ENCODE results near the gene CAPRIN2. TPM values are rescaled to one million over a fixed set of nuclear protein-coding genes. Genes with fewer than 3 reads are reported as not detected.

Gene CAPRIN2
- total RNA-seq, 1 experiment from 2014 or later: 123 TPM

DNA sequence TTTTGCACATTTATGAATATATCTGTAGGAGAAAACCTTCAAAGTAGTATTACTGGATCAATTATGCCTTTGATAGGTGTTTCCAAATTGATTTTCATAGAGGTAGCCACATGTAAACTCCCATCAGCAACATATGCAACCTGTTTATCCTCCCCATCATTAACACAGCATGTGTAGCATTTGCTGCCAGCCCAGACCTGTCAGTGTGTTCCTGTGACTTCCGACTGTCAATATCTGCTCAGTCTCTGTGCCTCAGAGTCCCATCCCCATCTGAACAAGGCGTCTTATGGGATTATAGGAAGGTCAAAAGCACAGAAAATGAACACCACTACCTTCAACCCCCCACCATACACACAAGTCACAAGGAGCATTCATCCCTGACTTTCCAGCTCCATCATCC, 9.5 kb upstream of the CAPRIN2 start:
- H4K8ac ChIP-seq (replicated peaks; ENCODE audit: insufficient read length, low read depth, low read length): no peak overlapping the region
- peaks cover 5 to 7% of the 10 kb centered on the region in 2 experiments; a peak in 3 of 5 replicates for H3K9me3 Mint-ChIP-seq
- H4K20me1 ChIP-seq (ENCODE audit: control insufficient read depth, insufficient read depth, insufficient read length): no peaks in the 10 kb centered on the region
- H3K79me2 ChIP-seq (ENCODE audit: insufficient read depth, low read length): no peaks in the 10 kb centered on the region; the same call in 1 of the 2 replicates
- no peaks in the 10 kb centered on the region; the same call in 1 of the 2 replicates for H3K4me1 ChIP-seq (ENCODE audit: insufficient read depth, low read length)
- H3T11ph ChIP-seq (ENCODE audit: low read length): no peak overlapping the region
- no peak overlapping the region for H4K91ac ChIP-seq (ENCODE audit: insufficient read length, low read depth, low read length)
- no peak overlapping the region for H3K4me2 ChIP-seq (ENCODE audit: insufficient read depth, insufficient read length, low read length)
- no peak overlapping the region for H2BK12ac ChIP-seq (ENCODE audit: insufficient read length, low read depth, low read length)
- no peaks in the 10 kb centered on the region for H3K27me3 Mint-ChIP-seq (ENCODE audit: low read depth)
- peaks cover 0 to 7% (median 4%) of the 10 kb centered on the region in 3 experiments; a peak in 1 of 7 replicates for H3K36me3 Mint-ChIP-seq (ENCODE audit: insufficient read depth in 1 of 3, low read depth in 3 of 3)
- H3K14ac ChIP-seq (ENCODE audit: insufficient read depth, low read length): no peak overlapping the region
- H2BK20ac ChIP-seq (ENCODE audit: low read depth, low read length, poor library complexity, severe bottlenecking): no peak overlapping the region
- no peak for DNase-seq
- peaks cover 0 to 15% of the 10 kb centered on the region in 2 experiments; a peak in 3 of 4 replicates for H3K4me1 Mint-ChIP-seq
- no peaks in the 10 kb centered on the region for H3K27me3 ChIP-seq (ENCODE audit: insufficient read depth, low read length)
- TF ChIP-seq CTCF (conservative IDR thresholded peaks at IDR 0.05): no peak
- no peak overlapping the region for H3K4ac ChIP-seq (ENCODE audit: low read depth, low read length)
- no peaks in the 10 kb centered on the region for H3K79me1 ChIP-seq (ENCODE audit: insufficient read depth, low read depth, low read length, poor library complexity, severe bottlenecking)
- no peak overlapping the region for H3K56ac ChIP-seq (ENCODE audit: insufficient read length, low read depth, low read length)
- WGBS (ENCODE audit: extremely low coverage, insufficient read length, low lambda C conversion rate): no CpG with 5 or more reads among the region's 2 CpGs
- no peaks in the 10 kb centered on the region for H3K9me3 ChIP-seq (ENCODE audit: control insufficient read depth, low read depth, low read length)
- no peak overlapping the region for H2BK5ac ChIP-seq (ENCODE audit: insufficient read length, low read length)
- H3K27ac Mint-ChIP-seq: no peak overlapping the region
- H3K23ac ChIP-seq (ENCODE audit: insufficient read length, low read depth, low read length): no peak overlapping the region
- no peak overlapping the region for H2AFZ ChIP-seq (ENCODE audit: low read length)
- no peak overlapping the region for H2BK120ac ChIP-seq (ENCODE audit: low read depth, low read length, poor library complexity, severe bottlenecking)
- H2AK5ac ChIP-seq (ENCODE audit: insufficient read length, low read length): no peak overlapping the region
- no peak overlapping the region for H3K18ac ChIP-seq (ENCODE audit: insufficient read length, low read depth, low read length)
- no peak overlapping the region for H3K27ac ChIP-seq (ENCODE audit: insufficient read length, low read depth, low read length)
- no peak overlapping the region for H2BK15ac ChIP-seq (ENCODE audit: low read depth, low read length)
- no peak overlapping the region for H4K5ac ChIP-seq (ENCODE audit: insufficient read length, low read depth, low read length)
- H3K9ac ChIP-seq (ENCODE audit: extremely low read depth, insufficient read length, low read length): no peak overlapping the region
- no peaks in the 10 kb centered on the region for H3K23me2 ChIP-seq (ENCODE audit: insufficient read length, low read depth, low read length, poor library complexity, severe bottlenecking)
- H3K4me3 Mint-ChIP-seq: no peak overlapping the region

Measured in H9 (cell line).